ENCODE measurements around the gene NANOG. TPM values are rescaled to one million over a fixed set of nuclear protein-coding genes. Genes with fewer than 3 reads are reported as not detected.

Gene NANOG
- total RNA-seq, 1 donor from 2014 or later = not detected

Small RNA genes within 50 kb of the gene (small RNA-seq; reads per million reads assigned to genes)
- not detected for gene RF00019 (ENCODE audit: low replicate concordance)

Other genes starting within 250 kb of the NANOG start
- not detected for gene APOBEC1, start 123.5 kb upstream of the NANOG start, total RNA-seq
- gene GDF3, start 93.6 kb upstream of the NANOG start, total RNA-seq = not detected
- not detected for gene DPPA3, start 78.0 kb upstream of the NANOG start, total RNA-seq
- not detected for gene CLEC4C, start 42.0 kb upstream of the NANOG start, total RNA-seq
- not detected for gene NANOGNB, start 24.2 kb upstream of the NANOG start, total RNA-seq
- gene SLC2A14, start 83.5 kb downstream of the NANOG start, total RNA-seq = not detected
- gene SLC2A3, start 146.8 kb downstream of the NANOG start, total RNA-seq = 60.8 TPM
- 14.7 TPM for gene FOXJ2, start 243.3 kb downstream of the NANOG start, total RNA-seq

Data from tongue (tissue), 2 donors.